Omental fat pad (tissue), 4 donors: ENCODE data around the gene CADPS2. TPM values are rescaled to one million over a fixed set of nuclear protein-coding genes. Genes with fewer than 3 reads are reported as not detected.

ENCODE experiments used
- ATAC-seq: fragments of 150-250 bp; one replicate; pipeline ENCODE4 v1.9.1; 2016; ENCODE audit warnings: mild to moderate bottlenecking, moderate library complexity; ENCODE audit not compliant: low FRiP score
- DNase-seq: peaks from one replicate; pipeline ENCODE4 v3.0.0-alpha.2; 2019; ENCODE audit warnings: low spot score
- total RNA-seq, 4 donors: library from RNA; depleted of rRNA; stranded (reverse); fragments of >200 nt; gene quantifications; one replicate each; pipeline ENCODE4 v1.1.0, GENCODE V29; 2016
- TF ChIP-seq, protein P1 (sequence below), 3 donors: fragments of 450-650 bp; IDR thresholded peaks; one replicate each; pipeline ENCODE4 v1.5.1; 2016 to 2017; ENCODE audit warnings: antibody characterized with exemption in 3 of 3, mild to moderate bottlenecking in 3 of 3, moderate library complexity in 2 of 3

The CADPS2 gene
- total RNA-seq, 4 donors from 2014 or later = 15.3 to 41.9 (median 24.4) TPM

DNA sequence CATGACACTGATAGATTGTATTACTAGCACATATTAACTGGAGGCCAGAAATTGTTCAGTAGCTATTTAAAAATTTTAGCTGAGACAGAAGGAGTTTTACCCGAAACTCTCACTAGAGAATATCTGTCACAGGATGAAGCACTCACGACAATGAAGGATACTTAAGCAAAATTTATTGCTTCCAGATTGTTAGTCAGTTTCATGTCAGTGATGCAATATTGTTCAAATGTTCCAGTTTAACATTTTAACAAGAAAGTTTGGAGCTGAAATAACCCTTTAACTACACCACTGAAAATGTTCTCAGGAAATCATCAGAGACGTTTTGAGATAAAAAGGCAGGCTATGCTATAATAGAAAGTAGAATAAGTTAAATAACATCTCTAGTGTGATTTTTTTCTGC, 15.0 kb upstream of the CADPS2 start:
- TF ChIP-seq, protein P1, sequence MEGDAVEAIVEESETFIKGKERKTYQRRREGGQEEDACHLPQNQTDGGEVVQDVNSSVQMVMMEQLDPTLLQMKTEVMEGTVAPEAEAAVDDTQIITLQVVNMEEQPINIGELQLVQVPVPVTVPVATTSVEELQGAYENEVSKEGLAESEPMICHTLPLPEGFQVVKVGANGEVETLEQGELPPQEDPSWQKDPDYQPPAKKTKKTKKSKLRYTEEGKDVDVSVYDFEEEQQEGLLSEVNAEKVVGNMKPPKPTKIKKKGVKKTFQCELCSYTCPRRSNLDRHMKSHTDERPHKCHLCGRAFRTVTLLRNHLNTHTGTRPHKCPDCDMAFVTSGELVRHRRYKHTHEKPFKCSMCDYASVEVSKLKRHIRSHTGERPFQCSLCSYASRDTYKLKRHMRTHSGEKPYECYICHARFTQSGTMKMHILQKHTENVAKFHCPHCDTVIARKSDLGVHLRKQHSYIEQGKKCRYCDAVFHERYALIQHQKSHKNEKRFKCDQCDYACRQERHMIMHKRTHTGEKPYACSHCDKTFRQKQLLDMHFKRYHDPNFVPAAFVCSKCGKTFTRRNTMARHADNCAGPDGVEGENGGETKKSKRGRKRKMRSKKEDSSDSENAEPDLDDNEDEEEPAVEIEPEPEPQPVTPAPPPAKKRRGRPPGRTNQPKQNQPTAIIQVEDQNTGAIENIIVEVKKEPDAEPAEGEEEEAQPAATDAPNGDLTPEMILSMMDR (IDR thresholded peaks at IDR 0.05) = no peak
- no peak for ATAC-seq
- DNase-seq = no peak

DNA sequence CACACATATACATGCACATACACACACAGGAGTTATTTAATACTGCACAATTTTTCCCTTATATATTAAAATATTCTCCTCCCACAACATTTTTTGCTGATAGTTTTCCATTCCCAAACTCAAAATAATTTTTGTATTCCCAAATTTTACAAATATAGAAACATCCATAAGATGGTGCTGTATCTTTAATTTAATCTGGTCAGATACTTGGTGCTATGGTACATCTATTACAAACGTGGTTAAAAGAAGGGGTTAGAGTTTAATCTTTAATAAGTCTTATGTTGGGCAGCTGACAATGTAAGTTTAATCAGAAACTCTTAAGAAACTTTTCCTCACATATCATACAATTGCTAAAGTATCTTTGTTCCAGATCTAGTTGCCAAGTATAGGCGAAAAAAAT, 10.2 kb upstream of the CADPS2 start:
- no peak for DNase-seq
- no peak for ATAC-seq
- TF ChIP-seq, protein P1 (IDR thresholded peaks at IDR 0.05) = no peak

DNA sequence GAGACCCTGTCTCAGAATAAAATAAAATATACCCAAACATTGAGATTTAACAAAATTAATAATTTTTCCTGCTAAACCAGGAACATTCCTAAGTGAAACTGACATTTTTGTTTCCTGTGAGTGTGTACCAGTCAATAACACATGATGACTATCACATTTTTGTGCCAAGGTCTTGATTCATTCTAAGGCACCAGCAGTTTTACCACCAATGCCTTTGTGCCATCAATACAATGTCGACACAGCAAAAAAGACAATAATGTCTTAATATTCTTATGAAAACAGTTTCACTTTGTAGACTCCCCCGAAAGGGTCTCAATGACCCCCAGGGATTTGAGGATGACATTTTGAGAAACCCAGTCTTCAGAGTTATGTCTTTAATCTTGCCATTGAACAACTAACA, 7.2 kb upstream of the CADPS2 start:
- TF ChIP-seq, protein P1 (IDR thresholded peaks at IDR 0.05) = no peak
- ATAC-seq (no peak), DNase-seq (no peak)

DNA sequence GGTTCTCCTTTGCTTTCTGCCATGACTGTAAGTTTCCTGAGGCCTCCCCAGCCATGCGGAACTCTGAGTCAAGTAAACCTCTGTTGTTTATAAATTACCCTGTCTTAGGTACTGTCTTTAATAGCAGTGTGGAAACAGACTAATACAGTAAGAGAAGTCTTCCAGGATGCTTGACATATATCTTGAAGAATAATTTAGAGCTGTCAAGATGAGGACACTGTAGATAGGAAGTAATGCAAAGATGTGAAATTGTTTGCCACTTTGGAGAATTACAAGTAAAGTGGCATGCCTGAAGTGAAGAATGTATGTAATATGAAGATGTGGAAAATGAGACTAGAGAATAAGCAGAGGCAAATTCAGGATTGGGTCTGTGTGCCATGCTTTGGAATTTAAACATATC, 2.9 kb upstream of the CADPS2 start:
- no peak for DNase-seq
- ATAC-seq = no peak
- TF ChIP-seq, protein P1 (IDR thresholded peaks at IDR 0.05) = no peak

DNA sequence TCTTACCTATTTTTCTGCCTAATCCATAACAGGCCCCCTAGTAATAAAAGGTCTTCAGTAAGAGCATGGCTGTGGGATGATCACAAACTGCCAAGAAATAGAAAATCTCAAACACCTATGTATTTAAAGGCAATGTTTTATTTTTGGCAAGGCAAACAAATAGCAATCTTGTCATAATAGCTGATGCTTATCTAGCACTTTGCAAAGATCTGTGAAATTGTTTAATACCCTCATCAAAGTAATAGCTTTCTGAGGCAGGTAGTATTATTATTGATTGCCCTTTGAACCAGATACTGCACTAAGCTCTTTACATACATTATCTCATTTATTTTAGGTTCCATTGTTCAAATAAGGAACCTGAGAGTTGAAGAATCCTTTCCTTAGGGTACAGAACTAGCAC, 1.6 kb upstream of the CADPS2 start:
- no peak for ATAC-seq
- no peak for DNase-seq
- TF ChIP-seq, protein P1 (IDR thresholded peaks at IDR 0.05) = no peak

DNA sequence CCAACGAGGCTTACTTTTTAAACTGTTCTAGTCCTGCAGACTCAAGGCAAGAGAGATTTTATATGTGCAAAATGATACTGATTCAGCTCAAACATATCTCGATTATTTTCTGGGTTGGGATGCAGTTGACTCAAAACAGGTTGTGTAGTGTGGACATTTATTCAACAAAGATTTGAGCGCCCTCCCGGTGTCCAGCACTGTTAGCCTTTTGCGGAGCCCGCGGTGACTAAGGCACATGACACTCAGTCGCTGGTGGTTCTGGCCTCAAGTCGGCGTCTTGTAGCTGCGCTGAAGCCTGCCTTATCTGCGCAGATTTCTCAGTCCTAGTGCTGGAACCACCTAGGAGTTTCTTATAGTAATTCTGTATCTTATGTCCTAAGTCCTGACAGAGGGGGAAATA, 938 bp upstream of the CADPS2 start:
- peak; percentile 64 for ATAC-seq
- DNase-seq = peak; percentile 32
- TF ChIP-seq, protein P1 (IDR thresholded peaks at IDR 0.05) = no peak

DNA sequence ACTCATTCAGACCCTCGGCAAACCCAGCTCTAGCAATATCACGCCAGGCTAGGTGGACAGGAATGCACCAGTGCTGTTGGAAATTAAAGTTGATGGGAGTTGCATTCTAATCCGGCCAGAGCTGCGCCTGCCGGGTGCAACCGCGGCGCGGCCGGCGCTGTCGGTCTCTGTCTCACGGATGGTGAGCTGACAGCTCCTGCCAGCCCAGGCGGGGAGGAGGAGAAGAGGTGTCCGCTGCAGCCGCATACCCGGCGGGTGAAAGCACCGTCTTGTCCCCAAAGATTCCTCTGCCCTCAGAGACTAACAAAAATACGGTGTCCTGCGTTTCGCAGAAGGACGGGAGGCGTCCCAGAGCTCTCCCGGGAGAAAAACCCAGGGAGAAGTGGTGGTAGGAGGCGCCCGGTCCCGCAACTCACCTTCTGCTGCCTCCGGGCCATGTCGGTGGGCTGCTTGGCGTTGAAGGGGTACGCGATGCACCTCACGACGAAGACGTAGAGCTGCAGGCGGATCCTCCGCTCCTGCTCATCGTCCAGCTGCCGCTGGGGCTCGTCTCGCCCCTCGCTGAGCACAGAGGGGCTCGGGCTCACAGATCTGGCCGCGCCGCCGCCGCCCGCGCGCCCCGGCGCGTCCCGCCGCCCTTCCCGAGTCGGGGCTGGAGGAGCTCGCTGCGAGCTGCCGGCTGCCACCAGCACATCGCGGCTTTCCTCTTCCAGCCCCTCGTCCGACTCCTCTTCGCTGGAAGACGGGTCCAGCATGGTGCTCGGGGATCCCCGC, 490 bp downstream of the CADPS2 start:
- ATAC-seq (peak; percentile 43), DNase-seq (no peak)
- TF ChIP-seq, protein P1 (IDR thresholded peaks at IDR 0.05) = no peak
